GM20000 (cell line): Measurements from ENCODE around the gene GRIN2D.

Experiments used
- DNase-seq: peaks from one replicate; pipeline ENCODE4 v3.0.0; 2012; ENCODE audit warnings: low spot score
- CTCF ChIP-seq: IDR thresholded peaks from 2 replicates; pipeline ENCODE4 v1.5.1; 2012; ENCODE audit warnings: mild to moderate bottlenecking, control low read depth; ENCODE audit errors: extremely low read depth, missing control alignments

GRIN2D gene

GRCh38 chr19:48395499-48395898 lies 2.0 kb downstream of the GRIN2D start:
- TF ChIP-seq CTCF = no peak
- DNase-seq = no peak

- DNase-seq = no peak
- TF ChIP-seq CTCF = no peak
Observed at GRCh38 chr19:48396016-48396823, 2.8 kb downstream of the GRIN2D start.

GRCh38 chr19:48396824-48397176 lies 3.3 kb downstream of the GRIN2D start:
- no peak for DNase-seq

GRCh38 chr19:48397263-48398101 lies 4.0 kb downstream of the GRIN2D start:
- no peak for TF ChIP-seq CTCF
- no peak for DNase-seq

More at GRCh38 chr19:48396824-48397176, 3.3 kb downstream of the GRIN2D start:
- no peak for TF ChIP-seq CTCF

GRCh38 chr19:48398102-48398374 lies 4.6 kb downstream of the GRIN2D start:
- no peak for DNase-seq
- TF ChIP-seq CTCF = no peak

- peak; percentile 94 for DNase-seq
Observed at GRCh38 chr19:48398375-48399235, 5.1 kb downstream of the GRIN2D start.

More at GRCh38 chr19:48398375-48399235, 5.1 kb downstream of the GRIN2D start:
- TF ChIP-seq CTCF = no peak
